Measurements from ENCODE around the gene CTSD. TPM values are rescaled to one million over a fixed set of nuclear protein-coding genes. Genes with fewer than 3 reads are reported as not detected.

The CTSD gene
- total RNA-seq, 1 experiment from 2014 or later: 475 TPM

DNA sequence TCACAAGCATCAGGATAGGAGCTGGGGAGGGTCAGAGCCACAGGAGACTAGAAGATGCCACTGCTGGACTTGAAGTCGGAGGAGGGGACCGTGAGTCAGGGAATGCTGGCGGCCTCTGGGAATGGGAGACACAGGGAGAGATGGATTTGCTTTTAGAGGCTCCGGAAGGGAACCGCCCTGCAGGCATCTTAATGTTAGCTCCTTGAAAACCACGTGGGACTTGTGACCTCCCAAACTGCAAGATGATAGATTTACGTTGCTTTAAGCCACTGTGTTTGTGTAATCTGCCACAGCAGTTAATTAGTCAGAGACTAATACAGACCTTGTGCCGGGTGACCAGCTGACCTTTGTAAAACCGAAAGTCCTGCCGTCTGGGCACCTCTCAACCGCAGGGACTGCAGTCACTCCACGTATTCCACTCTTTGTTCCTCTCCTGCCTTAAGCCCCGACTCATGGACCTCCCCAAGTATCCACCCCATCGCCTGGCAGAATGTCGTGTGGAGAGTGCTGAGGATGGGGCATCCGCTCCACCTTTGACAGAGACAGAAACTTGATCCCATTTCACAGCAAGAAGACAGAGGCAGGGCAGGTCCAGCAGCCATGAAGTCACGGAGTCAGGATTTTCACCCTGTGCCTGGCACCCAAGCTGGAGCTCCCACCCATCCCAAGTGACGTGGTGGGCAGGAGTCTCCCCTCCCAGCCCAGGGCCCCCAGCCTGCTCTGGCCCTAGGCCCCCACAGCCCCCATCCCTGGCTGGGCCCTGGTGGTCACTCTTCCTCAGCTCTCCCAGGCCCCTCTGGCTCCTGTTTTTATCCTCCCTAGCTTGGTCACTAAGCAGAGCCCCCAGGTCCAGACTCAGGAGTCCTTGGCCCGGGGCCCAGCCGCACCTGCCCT is 19.4 kb upstream of the CTSD start:
- peak; percentile 28 for DNase-seq (ENCODE audit: low read depth)

GRCh38 chr11:1782031-1782590 is 18.4 kb upstream of the CTSD start:
- no peak for DNase-seq (ENCODE audit: low read depth)

- DNase-seq (ENCODE audit: low read depth): no peak
Measured at GRCh38 chr11:1781593-1781975, 17.9 kb upstream of the CTSD start.

GRCh38 chr11:1780700-1781592 is 17.2 kb upstream of the CTSD start:
- DNase-seq (ENCODE audit: low read depth): no peak

GRCh38 chr11:1779806-1780699 is 16.3 kb upstream of the CTSD start:
- no peak for DNase-seq (ENCODE audit: low read depth)

- DNase-seq (ENCODE audit: low read depth): no peak
Measured at GRCh38 chr11:1779034-1779805, 15.5 kb upstream of the CTSD start.

- no peak for DNase-seq (ENCODE audit: low read depth)
Measured at GRCh38 chr11:1778141-1778911, 14.6 kb upstream of the CTSD start.

DNA sequence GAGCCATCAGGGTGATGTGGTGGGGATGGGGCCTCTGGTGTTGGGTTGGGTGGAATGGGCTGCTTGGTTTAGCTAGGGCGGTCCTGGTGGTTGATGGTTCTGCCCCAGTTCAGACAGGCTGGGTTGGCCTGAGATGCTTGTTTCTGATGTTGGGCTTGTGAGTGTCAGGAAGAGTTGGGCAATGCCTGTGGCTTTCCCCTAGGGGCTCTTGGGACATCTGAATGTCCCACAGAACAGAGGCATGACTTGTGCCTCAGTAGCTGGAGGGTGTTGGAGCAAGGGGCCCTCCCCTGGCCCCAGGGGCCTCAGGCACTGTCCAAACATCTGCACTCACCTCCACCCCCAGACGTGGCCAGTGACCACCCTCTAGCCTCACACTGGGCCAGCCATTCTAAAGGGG is 14.0 kb upstream of the CTSD start:
- no peak for DNase-seq (ENCODE audit: low read depth)

DNA sequence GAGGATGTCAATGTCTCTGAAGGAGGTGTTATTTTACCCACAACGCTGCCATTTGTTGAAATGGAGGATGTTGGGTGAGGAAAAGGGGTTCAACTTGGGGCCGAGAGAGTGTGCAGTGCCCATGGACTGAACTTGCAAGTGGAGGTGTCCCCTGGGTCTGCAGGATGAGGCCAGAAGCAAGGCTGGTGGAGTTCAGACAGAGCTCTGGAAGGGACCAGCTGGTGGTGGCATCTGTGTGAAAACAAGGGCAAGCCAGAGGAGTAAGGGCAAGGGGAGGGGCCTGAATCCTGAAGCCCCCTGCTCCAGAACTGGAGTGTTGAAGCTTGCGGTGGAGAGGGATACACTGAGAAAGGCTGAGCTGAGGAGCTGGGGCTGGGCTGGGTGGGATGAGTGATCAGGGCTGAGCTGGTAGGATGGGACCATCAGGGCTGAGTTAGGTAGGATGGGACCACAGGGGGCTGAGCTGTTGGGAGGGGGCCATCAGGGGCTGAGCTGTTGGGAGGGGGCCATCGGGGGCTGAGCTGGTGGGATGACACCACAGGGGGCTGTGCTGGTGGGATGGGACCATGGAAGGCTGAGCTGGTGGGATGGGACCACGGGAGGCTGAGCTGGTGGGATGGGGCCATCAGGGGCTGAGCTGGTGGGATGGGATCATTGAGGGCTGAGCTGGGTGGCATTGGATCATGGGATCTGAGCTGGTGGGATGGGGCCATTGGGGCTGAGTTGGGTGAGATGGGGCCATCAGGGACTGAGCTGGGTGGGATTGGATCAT is 13.4 kb upstream of the CTSD start:
- no peak for DNase-seq (ENCODE audit: low read depth)

DNA sequence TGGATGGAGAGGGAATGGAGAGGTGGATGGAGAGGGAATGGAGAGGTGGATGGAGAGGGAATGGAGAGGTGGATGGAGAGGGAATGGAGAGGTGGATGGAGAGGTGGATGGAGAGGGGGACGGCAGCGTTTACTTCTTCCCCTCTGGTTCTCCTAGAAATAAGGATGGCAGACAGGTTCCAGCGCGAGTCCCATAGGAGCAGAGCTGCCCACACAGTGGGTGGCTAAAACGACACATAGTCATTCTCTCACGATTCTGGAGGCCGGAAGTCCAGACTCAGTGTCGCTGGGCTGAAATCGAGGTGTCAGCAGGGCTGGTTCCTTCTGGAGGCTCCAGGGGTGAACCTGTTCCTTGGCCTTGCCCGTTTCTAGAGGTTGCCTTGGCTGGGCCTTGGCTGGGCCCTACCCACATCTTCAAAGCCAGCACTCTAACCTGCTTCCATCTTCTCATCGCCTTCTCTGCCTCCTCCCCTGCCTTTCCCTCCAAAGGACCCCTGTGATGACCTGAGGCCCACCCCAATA is 12.7 kb upstream of the CTSD start:
- no peak for DNase-seq (ENCODE audit: low read depth)

- no peak for DNase-seq (ENCODE audit: low read depth)
Measured at GRCh38 chr11:1774886-1775285, 11.2 kb upstream of the CTSD start.

DNA sequence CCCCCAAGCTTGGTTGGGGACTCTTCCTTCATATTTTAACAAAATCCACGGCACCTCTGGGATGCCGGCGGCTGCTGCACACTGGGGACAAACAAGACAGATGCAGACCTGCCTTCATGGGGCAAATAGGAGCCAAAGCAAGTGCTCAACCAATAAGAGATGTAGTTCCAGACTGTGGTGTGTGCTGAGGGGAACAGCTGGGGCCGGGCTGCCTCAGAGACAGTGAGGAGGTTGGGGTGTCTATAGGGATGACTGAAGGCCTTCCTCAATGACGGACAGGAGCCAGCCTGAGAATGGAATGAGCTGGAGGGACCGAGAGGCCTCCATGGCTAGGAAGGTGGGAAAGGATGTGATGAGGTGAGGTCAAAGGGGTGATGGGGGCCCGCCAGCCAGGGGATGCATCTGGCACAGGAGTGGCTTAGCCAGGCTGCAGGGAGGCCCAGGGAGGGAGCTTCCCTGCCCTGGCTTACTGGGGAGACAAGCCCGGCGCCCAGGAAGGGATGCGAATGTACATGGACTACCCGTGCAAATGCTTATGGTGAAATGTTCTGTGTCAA is 10.3 kb upstream of the CTSD start:
- DNase-seq (ENCODE audit: low read depth): no peak

GRCh38 chr11:1773131-1773993 is 9.6 kb upstream of the CTSD start:
- no peak for DNase-seq (ENCODE audit: low read depth)

DNA sequence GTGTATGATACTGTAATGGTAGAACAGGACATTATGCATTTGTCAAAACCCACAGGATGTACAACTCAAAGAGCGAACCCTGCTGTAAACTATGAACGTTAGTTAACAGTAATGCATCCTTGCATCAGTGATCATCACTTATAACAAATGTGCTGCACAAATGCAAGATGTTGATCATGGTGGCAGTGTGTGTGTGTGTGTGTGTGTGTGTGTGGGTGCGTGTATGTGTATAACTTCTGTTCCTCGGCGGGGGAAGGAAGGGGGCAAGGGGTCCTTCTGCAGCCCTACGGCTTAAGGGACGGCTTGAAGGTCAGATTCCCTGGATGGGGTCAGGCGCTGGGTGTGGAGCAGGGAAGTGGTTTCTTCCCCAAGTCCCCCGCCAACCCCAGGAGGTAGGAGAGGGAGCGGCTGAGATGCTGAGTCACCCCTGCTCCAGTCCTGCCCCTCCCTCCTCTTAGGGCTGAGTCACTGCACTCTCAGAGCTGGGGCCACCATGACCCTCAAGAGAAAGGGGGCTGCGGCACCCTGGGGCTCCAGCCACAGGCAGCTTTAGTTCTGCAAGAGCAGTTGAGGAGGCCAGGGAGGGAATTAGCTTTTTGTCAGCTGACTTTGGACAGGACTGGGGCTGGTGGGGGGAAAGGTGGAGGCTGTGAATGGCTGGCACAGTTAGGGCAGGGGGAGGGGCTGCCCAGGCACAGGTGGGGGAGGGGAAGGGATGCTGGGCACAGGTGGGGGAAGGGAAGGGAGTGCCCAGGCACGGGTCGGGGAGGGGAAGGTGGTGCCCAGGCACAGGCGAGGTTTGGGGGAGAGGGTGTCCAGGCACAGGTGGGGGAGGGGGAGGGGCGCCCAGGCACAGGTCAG is 8.8 kb upstream of the CTSD start:
- DNase-seq (ENCODE audit: low read depth): peak; percentile 94

DNA sequence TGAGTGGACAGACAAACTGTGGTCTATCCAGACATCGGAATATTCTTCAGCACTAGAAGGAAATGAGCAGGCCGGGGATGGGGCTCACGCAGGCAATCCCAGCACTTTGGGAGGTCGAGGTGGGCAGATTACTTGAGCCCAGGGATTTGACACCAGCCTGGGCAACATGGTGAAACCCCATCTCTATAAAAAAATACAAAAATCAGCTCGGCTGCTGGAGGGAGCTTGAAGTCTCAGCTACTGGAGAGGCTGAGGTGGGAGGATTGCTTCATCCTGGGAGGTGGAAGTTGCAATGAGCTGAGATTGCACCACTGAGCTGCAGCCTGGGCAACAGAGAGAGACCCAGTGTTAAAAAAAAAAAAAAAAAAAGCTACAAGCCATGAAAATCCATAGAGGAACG is 8.0 kb upstream of the CTSD start:
- peak; percentile 50 for DNase-seq (ENCODE audit: low read depth)

DNA sequence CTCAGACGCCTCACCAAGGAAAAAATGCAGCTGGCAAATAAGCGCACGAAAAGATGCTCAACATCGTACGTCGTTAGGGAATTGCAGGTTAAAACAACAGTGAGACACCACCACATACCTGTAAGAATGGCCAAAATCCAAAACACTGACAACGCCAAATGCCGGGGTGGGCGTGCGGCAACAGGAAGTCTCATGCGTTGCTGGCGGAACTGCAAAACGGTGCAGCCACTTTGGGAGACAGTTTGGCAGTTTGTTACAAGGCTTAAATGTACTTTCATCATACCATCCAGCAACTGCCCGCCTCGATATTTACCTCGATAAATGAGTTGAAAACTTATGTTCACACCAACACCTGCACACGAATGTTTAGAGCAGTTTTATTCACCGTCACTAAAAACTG is 7.5 kb upstream of the CTSD start:
- no peak for DNase-seq (ENCODE audit: low read depth)
